Measurements from ENCODE around the gene IL17B. TPM values are rescaled to one million over a fixed set of nuclear protein-coding genes. Genes with fewer than 3 reads are reported as not detected.

The IL17B gene
- total RNA-seq, 2 experiments from 2014 or later = not detected

DNA sequence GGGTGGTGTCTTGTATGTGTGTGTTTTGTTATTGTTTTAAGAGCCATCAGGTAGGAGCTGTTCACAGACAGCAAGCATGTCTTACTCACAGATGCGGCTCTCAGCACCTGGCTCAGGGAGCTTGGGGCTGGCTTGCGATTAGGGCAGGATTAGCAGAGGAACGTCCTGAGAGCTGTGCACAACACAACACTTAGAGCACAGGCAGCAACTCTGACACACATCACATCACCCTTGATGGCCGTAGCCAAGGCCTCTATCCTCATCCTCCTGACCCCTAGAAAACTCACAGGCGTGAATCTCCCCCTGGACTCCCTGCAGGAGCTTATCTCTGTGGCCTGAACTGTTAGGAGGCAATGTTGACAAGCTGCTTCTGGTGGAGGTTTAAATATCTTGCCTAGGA lies 7.1 kb upstream of the IL17B start:
- no peak for ATAC-seq (ENCODE audit: low read depth)
- no peaks in the 10 kb centered on the region for H3K9me3 Mint-ChIP-seq
- H3K4me3 Mint-ChIP-seq = no peak overlapping the region
- H3K27ac Mint-ChIP-seq = no peak overlapping the region
- DNase-seq = no peak
- peaks cover 2% of the 10 kb centered on the region for H3K4me1 Mint-ChIP-seq
- peaks cover 2% of the 10 kb centered on the region for H3K27me3 Mint-ChIP-seq
- POLR2A ChIA-PET = no interaction called here
- H3K36me3 Mint-ChIP-seq = no peaks in the 10 kb centered on the region

DNA sequence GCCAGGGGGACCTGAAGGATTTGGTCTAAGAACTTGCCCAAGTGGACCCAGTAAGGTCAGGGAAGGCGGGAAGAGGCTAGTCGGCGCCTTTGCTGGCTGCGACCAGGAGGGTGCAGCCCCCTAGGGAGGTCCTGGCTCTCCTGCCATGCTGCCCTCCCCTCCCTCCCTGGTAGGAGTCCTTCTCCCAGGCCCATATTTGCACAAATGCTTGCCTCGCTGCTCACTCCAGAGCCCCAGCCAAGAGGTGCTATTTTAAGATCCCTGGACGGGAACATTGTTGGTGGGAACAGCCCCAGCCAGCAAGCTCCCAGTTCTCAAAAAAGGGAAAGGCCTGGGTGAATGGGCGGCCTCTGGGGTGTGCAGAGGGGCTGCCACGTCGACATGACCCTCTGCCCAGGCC lies 4.3 kb upstream of the IL17B start:
- Mint-ChIP-seq H3K4me3 (no peak overlapping the region), H3K27ac (no peak overlapping the region), H3K36me3 (no peaks in the 10 kb centered on the region), H3K9me3 (no peaks in the 10 kb centered on the region), H3K4me1 (peaks cover 2% of the 10 kb centered on the region), H3K27me3 (peaks cover 1% of the 10 kb centered on the region)
- DNase-seq (no peak), ATAC-seq (ENCODE audit: low read depth) (no peak)
- POLR2A ChIA-PET = no interaction called here

DNA sequence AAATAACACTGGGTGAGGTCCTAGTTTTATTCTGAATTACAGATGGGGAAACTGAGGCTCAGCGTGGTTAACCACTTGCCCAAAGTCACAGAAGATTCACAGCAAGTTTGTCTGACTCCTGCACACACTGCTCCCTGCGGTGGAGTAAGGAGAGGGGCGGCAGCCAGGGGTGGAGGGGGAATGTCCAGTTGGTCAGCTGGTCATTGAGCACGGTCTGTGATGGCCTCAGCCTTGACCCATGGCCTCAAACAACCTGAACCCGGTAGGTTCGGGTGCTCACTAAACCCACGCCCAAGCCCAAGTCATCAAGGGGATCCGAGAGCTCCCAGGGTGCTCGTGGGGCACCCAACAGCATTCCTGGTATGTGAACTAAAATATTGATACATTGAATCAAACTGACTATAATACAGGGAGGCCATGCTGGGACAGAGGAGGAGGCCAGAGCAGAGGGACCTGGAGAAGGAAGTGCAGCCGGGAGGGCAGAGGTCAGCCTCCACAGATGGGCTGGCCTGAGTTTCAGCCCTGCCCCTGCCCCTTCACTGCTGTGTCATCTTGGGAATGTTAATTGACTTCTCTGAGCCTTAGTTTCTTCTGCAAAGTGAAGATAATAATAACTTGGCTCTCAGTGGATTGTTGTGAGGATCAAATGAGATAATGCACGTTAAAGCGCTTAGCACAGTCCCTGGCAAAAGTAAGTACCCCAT lies 3.6 kb upstream of the IL17B start:
- DNase-seq (no peak), ATAC-seq (ENCODE audit: low read depth) (no peak)
- no peaks in the 10 kb centered on the region for H3K27me3 Mint-ChIP-seq
- H3K4me3 Mint-ChIP-seq = no peak overlapping the region
- POLR2A ChIA-PET = no interaction called here
- peaks cover 2% of the 10 kb centered on the region for H3K4me1 Mint-ChIP-seq
- no peaks in the 10 kb centered on the region for H3K9me3 Mint-ChIP-seq
- H3K27ac Mint-ChIP-seq = no peak overlapping the region
- H3K36me3 Mint-ChIP-seq = no peaks in the 10 kb centered on the region

DNA sequence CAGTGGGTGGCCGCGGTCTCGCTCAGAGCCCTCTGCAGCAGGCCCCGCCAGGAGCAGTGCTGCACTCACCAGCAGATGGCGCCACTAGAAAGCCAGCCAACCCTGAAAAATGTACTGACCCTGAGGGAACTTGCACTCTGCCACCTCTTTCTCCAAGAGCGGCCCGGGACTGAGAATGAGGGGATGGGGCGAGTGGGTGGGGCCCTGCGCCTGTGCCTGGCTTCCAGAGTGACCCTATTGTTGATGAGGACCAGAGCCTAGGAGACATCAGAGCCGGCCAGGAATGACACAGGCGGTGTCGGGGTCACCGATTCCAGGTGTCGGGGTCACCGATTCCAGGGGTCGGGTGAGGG lies 2.9 kb upstream of the IL17B start:
- Mint-ChIP-seq H3K4me3 (no peak overlapping the region), H3K36me3 (no peaks in the 10 kb centered on the region), H3K4me1 (peaks cover 2% of the 10 kb centered on the region), H3K9me3 (no peaks in the 10 kb centered on the region), H3K27ac (no peak overlapping the region), H3K27me3 (no peaks in the 10 kb centered on the region)
- ATAC-seq (ENCODE audit: low read depth) (peak; percentile 82), DNase-seq (peak; percentile 78)
- POLR2A ChIA-PET = interaction anchor here (0.7 kb wide), 1 partner anchor 181 kb away, joined by 3 read pairs; no protein-coding TSS in a partner anchor

DNA sequence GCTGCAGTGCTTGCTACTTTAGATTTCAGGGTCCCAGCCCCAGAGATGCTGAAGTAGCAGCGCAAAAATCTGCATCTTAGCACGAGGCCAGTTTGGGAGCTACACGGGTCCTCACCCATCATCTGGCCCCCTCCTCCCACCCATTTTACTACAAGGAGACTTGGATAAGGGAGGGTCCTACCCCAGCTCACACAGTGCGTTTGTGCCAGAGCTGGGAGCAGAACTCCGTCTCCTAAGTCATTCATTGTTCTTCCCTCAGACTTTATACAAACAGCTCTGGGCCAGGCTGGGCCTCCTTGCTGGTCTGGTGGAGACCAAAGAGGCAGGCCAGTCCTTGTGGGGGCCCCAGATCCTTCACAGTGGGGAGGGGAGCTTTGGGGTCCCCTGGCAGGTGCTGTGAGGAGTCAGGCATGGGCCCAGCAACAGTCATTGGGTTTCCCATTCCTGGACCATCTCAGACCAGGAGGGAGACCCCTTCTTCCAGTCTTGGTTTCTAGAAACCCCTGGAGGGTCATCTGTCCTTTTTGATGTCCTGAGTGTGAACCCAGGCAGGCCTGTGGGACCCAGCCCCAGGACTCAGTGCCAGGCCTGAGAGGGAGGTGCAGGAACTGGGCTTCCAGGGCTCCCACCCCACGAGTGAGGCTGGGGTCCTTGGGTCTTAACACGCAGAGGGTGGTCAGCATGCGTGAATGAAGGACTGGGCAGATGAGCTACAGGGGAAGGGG lies 2.3 kb upstream of the IL17B start:
- H3K4me1 Mint-ChIP-seq = peaks cover 2% of the 10 kb centered on the region
- POLR2A ChIA-PET = interaction anchor here (0.7 to 1.2 kb wide), 2 partner anchors 52 to 181 kb away, joined by 3 read pairs; no protein-coding TSS in a partner anchor
- no peak overlapping the region for H3K4me3 Mint-ChIP-seq
- no peak overlapping the region for H3K27ac Mint-ChIP-seq
- no peaks in the 10 kb centered on the region for H3K9me3 Mint-ChIP-seq
- H3K36me3 Mint-ChIP-seq = no peaks in the 10 kb centered on the region
- DNase-seq (no peak), ATAC-seq (ENCODE audit: low read depth) (peak; percentile 11)
- no peaks in the 10 kb centered on the region for H3K27me3 Mint-ChIP-seq

- Mint-ChIP-seq H3K9me3 (no peaks in the 10 kb centered on the region), H3K27me3 (no peaks in the 10 kb centered on the region), H3K4me3 (no peak overlapping the region), H3K27ac (no peak overlapping the region), H3K36me3 (no peaks in the 10 kb centered on the region), H3K4me1 (peaks cover 2% of the 10 kb centered on the region)
- no peak for ATAC-seq (ENCODE audit: low read depth)
- POLR2A ChIA-PET = interaction anchor here (1.2 kb wide), 1 partner anchor 53 kb away, joined by 3 read pairs; no protein-coding TSS in a partner anchor
- no peak for DNase-seq
Observed at GRCh38 chr5:149380466-149381121, 1.5 kb upstream of the IL17B start.

DNA sequence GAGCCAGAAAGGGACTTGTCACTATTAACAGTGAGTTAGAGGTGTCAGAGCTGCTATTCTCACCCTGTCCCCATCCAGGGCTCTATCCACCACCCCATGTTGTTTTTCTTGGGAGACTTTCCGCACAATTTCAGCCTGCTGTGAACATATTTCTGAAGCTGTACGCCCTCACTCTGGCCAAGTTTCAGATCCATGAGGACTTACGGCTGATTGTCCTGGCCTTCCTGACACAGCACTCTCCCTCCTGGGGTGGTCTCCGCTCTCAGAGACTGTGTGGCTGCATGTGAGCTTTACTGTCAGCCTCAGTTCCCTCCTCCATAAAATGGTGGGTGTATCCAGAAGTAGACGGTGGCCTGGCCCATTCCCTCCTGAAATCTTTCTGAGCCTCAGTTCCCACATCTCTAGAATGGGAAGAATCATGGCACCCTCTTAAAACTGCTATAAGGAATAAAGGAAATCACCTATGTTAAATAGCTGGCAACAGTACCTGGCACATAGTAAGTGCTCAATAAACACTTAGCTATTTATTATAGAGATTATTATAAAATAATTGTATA lies 804 bp upstream of the IL17B start:
- Mint-ChIP-seq H3K27ac (no peak overlapping the region), H3K4me3 (no peak overlapping the region), H3K9me3 (no peaks in the 10 kb centered on the region), H3K4me1 (peaks cover 2% of the 10 kb centered on the region), H3K36me3 (no peaks in the 10 kb centered on the region), H3K27me3 (no peaks in the 10 kb centered on the region)
- POLR2A ChIA-PET = no interaction called here
- DNase-seq = no peak
- ATAC-seq (ENCODE audit: low read depth) = no peak

GRCh38 chr5:149378241-149378820 lies 761 bp downstream of the IL17B start:
- no peak overlapping the region for H3K4me3 Mint-ChIP-seq
- no peaks in the 10 kb centered on the region for H3K36me3 Mint-ChIP-seq
- H3K27ac Mint-ChIP-seq = no peak overlapping the region
- H3K4me1 Mint-ChIP-seq = peaks cover 2% of the 10 kb centered on the region
- no peaks in the 10 kb centered on the region for H3K9me3 Mint-ChIP-seq
- H3K27me3 Mint-ChIP-seq = no peaks in the 10 kb centered on the region
- ATAC-seq (ENCODE audit: low read depth) (no peak), DNase-seq (no peak)
- POLR2A ChIA-PET = no interaction called here

GRCh38 chr5:149376711-149377447 lies 2.2 kb downstream of the IL17B start:
- H3K36me3 Mint-ChIP-seq = no peaks in the 10 kb centered on the region
- no peak for DNase-seq
- H3K4me1 Mint-ChIP-seq = peaks cover under 1% of the 10 kb centered on the region
- no peak for ATAC-seq (ENCODE audit: low read depth)
- POLR2A ChIA-PET = no interaction called here
- no peaks in the 10 kb centered on the region for H3K9me3 Mint-ChIP-seq
- no peak overlapping the region for H3K4me3 Mint-ChIP-seq
- H3K27ac Mint-ChIP-seq = no peak overlapping the region
- H3K27me3 Mint-ChIP-seq = no peaks in the 10 kb centered on the region

DNA sequence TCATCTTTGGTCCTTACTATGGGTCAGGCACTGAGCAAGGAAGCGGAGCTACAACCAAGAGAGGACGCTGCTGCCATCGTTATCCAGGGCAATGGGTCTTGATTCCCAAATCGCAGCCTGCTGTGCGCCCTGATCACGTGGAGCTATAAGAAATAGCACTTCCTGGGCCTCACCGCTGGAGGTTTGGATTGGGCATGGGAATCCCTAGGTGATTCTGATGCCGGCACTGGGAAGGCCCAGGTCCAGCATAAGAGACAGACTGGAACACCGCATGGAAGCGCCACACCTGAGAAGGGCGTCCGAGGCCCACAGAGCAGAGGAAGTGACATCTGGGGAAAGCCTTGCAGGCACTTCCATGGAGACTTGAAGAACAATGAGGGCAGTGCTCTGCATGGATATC lies 3.0 kb downstream of the IL17B start:
- Mint-ChIP-seq H3K4me1 (peaks cover 3% of the 10 kb centered on the region), H3K9me3 (no peaks in the 10 kb centered on the region), H3K27ac (peak overlapping the region; percentile 17), H3K36me3 (no peaks in the 10 kb centered on the region), H3K27me3 (no peaks in the 10 kb centered on the region), H3K4me3 (no peak overlapping the region)
- ATAC-seq (ENCODE audit: low read depth) = no peak
- no peak for DNase-seq
- POLR2A ChIA-PET = no interaction called here

DNA sequence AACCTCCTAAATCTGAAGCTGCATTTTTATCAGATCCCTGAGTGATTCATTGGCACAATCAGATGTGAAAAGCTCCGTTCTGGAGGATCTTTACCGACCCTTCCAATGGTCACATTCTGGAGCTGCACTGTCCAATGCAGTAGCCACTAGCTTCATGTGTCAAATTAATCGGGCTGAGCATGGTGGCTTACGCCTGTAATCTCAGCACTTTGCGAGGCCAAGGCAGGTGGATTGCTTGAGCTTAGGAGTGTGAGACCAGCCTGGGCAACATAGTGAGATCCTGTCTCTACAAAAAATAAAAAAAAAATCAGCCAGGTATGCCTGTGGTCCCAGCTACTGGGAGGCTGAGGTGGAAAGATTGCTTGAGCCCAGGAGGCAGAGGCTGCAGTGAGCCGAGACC lies 3.7 kb downstream of the IL17B start:
- H3K4me3 Mint-ChIP-seq = no peak overlapping the region
- POLR2A ChIA-PET = no interaction called here

DNA sequence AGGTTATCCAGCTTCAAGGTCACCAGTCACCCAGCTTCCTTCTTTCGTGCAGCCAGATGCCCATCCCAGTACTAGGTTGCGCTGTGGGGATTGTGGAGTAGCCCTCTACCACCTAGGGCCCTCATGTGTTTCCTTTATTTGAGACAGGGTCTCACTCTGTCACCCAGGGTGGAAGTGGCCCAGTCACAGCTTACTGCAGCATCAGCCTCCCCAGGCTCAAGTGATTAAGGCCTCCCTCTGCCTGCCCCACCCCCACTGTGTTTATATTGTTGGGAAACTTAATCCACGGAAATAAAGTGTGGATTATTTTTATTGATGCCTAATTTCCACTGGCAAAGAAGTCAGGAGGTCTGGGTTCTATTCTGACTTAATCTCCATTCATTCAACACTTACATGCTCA lies 4.3 kb downstream of the IL17B start:
- POLR2A ChIA-PET = no interaction called here
- H3K36me3 Mint-ChIP-seq = no peaks in the 10 kb centered on the region
- DNase-seq = no peak
- no peak overlapping the region for H3K4me3 Mint-ChIP-seq
- no peaks in the 10 kb centered on the region for H3K9me3 Mint-ChIP-seq
- no peak overlapping the region for H3K27ac Mint-ChIP-seq
- H3K27me3 Mint-ChIP-seq = no peaks in the 10 kb centered on the region
- peaks cover 3% of the 10 kb centered on the region for H3K4me1 Mint-ChIP-seq
- no peak for ATAC-seq (ENCODE audit: low read depth)

More for the DNA sequence above, 3.7 kb downstream of the IL17B start:
- peaks cover 3% of the 10 kb centered on the region for H3K4me1 Mint-ChIP-seq
- no peaks in the 10 kb centered on the region for H3K27me3 Mint-ChIP-seq
- no peak for DNase-seq
- no peak for ATAC-seq (ENCODE audit: low read depth)
- no peaks in the 10 kb centered on the region for H3K36me3 Mint-ChIP-seq
- no peak overlapping the region for H3K27ac Mint-ChIP-seq
- no peaks in the 10 kb centered on the region for H3K9me3 Mint-ChIP-seq

GRCh38 chr5:149374303-149374702 lies 4.8 kb downstream of the IL17B start:
- H3K36me3 Mint-ChIP-seq = no peaks in the 10 kb centered on the region
- peaks cover 3% of the 10 kb centered on the region for H3K4me1 Mint-ChIP-seq
- H3K9me3 Mint-ChIP-seq = no peaks in the 10 kb centered on the region
- ATAC-seq (ENCODE audit: low read depth) (no peak), DNase-seq (no peak)
- H3K27ac Mint-ChIP-seq = no peak overlapping the region
- POLR2A ChIA-PET = no interaction called here
- H3K4me3 Mint-ChIP-seq = no peak overlapping the region
- H3K27me3 Mint-ChIP-seq = no peaks in the 10 kb centered on the region

All from activated naive CD8-positive, alpha-beta T cell treated with anti-CD3 and anti-CD28 coated beads, Interleukin-2, amount 10 ng/mL, durations not matched to agents 7 days and 5 days (primary cell).